HG02938 (cell line): ENCODE measurements around the gene CEP104.
"Not testable (repeated sequence)": the region's sequence is repeated elsewhere in the genome, so short reads cannot be mapped to it uniquely, and the experiment has no call there.

Source experiments
- ATAC-seq: cut with Tn5 transposase; IDR thresholded peaks from one replicate; pipeline ENCODE4 v1.9.1; 2021; ENCODE audit warnings: mild to moderate bottlenecking, moderate library complexity; ENCODE audit not compliant: unreplicated experiment

CEP104 gene

DNA sequence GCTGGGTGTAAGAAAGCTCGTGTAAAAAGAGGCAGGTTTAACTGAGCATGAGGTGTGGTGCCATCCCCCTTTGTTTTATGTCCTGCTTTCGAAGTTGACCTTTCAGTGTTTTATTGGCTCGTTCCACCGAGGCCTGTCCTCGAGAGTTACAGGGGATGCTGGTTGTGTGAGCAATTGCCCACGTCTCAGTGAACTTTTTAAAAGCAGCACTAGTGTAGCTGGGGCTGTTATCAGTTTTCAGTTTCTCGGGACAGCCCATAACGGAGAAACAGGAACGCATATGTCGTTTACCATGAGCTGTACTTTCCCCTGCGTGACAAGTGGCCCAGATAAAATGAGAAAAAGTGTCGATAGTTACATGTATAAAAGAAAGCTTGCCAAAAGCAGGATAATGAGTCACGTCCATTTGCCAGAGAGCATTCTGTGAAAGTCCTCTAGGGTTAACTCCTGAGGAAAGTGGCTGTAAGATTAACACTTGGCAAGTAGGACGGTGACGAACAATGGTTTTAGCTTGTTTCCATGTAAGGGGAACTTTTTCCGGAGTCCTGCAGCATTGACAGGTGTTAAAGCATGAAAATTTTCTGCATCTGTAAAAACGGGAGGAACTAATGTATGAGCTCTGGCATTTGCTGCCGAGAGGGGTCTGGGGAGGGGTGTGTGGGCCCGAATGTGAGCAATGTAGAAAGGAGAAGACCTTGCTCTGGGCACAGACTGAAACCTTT lies 52.9 kb downstream of the CEP104 start:
- no peak for ATAC-seq

DNA sequence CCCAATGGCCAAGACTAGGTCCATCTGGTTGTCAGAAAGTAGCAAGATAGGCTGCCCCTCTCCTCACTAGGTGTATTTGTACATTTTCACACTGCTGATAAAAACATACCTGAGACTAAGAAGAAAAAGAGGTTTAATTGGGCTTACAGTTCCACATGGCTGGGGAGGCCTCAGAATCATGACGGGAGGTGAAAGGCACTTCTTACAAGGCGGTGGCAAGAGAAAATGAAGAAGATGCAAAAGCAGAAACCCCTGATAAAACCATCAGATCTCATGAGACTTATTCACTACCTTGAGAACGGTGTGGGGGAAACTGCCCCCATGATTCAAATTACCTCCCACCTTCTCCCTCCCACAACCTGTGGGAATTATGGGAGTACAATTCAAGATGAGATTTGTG lies 56.2 kb downstream of the CEP104 start:
- not testable (repeated sequence) for ATAC-seq

DNA sequence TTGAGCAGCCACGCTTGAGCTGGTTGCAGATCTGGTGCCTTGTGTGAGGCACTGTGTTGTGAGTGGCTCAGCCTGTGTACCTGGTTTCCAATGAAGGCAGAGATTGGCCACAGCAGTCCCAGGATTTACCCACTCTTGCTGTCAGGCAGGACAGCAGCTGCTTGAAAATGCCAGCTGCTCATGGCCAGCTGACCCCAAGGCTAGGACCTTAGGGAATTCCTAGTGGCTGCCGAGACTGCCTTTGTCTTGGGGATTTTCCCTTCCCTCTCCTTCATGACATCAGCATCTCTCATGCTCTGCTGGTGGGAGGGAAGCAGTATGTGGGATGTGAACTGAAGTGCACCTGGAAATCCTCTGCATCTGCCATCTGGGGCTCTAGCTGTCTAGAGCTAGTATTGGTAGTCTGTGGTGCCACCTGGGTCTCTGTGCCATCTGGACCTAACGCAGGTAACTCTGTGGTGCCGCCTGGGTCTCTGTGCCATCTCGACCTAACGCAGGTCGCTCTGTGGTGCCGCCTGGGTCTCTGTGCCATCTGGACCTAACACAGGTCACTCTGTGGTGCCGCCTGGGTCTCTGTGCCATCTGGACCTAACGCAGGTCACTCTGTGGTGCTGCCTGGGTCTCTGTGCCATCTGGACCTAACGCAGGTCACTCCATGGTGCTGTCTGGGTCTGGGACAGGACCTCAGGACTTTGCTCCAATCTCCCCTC lies 56.9 kb downstream of the CEP104 start:
- no peak for ATAC-seq

DNA sequence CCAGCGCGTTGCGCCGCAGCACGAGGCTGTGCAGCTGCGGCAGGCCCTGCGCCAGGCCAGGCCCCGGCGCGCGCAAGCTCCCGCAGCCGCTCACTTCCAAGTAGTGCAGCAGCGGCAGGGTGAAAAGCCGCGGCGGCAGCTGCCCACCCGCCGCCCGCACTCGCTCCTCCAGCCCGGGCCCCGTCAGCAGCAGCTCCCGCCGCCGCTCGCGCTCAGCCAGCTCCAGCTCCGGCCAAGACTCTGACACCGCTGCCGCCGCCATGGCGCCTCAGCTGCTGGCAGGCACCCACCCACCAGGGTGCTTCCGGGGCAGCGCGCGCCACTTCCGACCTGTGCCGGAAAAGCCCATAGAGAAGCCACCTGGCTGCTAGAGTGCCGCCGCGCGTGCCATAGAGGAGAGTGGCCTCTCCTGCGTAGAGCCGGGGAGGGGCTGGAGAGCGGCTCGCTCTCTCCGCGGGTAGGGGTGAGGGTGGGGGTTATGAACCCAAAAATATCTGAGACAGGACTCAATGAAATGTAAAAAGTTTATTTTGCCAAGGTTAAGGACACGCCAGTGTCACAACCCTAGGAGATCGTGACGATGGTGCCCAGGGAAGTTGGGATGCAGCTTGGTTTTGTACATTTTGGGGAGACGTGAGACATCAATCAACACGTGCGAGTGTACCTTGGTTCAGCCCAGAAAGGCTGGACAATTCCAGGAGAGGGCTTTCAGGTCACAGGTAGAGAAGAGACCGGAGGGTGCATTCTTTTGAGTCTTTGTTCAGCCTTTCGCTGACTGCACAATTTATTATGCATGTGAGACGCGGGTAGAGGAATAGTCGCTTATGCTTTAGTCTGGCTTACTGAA lies 60.6 kb downstream of the CEP104 start, which contains the start of gene LRRC47:
TSS of gene LRRC47 (minus strand) at position 284 of the 847 bp plus-strand sequence. CDS start at position 262, 22 bp downstream.
- peak; percentile 96 for ATAC-seq

DNA sequence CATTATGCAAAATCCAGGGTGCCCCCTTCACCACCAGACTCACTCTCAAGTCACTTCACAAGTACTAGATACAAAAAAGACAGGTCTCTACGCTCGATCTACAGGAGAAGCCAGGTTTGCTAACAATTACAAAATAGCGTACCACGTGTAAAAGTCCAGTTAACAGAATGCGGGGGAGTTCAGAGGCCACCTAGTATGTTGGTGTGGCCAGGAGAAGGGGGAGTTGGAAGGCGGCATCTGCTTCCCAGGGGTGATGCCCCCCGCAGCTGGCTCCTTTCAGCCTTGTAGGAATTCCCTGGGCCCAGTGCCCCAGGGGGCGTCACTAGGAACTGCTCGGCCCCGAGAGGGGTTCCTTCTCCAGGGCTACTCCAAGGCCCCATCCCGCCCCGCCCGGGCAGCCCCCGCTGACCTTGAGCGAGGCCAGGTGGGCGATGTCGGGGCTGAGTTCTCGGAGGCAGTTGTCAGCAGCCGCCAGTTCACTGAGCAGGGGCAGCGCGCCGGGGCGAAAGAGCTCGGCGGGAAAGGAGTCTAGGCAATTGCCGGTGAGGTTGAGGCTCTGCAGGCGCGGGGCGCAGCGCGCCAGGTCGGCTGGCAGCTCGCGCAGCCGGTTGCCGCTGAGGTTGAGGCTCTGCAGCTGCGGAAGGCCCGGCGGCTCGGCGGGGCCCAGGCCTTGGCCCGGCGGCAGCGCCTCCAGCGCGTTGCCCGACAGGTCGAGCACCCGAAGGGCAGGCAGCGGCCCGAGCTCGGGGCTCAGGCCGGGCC lies 61.4 kb downstream of the CEP104 start:
- peak; percentile 4 for ATAC-seq

DNA sequence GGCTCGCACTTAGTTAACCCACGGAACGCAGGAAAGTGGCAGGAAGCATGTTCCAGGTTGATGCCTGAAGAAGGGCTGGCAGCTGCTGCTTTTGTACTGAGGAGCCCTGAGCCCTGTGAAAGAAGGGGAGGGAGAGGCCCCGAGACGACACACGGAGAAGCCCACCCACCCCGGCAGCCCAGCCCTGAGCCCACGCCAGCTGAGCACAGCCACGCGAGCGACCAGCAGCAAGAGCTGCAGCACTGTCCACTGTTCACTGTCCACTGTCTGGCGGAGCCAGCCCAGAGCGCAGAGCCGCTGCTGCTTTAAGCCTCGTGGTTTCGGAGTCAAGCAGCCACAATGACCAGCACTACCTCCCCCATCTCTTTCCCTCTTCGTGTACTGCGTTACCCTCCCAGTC lies 66.1 kb downstream of the CEP104 start:
- ATAC-seq, result no peak

DNA sequence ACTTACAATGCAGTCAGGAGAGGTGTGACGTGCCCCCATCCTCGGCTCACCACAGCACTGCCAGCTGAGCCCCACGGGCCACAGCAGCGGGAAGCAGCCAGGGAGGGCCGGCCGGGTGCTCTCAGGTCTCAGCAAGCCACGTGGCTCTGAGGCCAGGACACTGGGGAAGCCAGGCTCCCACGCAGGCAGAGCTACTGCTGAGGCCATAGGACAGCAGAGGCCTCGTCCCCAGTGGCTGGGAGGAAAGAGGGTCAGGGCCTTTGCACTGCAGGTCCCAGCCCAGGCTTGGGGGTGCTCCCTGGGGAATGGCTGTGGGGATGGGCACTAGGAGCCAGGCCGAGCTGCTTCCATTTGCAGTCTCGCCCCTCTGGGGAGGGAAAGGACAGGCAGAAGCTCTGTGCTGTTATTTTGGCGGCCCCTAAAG lies 66.5 kb downstream of the CEP104 start:
- no peak for ATAC-seq

DNA sequence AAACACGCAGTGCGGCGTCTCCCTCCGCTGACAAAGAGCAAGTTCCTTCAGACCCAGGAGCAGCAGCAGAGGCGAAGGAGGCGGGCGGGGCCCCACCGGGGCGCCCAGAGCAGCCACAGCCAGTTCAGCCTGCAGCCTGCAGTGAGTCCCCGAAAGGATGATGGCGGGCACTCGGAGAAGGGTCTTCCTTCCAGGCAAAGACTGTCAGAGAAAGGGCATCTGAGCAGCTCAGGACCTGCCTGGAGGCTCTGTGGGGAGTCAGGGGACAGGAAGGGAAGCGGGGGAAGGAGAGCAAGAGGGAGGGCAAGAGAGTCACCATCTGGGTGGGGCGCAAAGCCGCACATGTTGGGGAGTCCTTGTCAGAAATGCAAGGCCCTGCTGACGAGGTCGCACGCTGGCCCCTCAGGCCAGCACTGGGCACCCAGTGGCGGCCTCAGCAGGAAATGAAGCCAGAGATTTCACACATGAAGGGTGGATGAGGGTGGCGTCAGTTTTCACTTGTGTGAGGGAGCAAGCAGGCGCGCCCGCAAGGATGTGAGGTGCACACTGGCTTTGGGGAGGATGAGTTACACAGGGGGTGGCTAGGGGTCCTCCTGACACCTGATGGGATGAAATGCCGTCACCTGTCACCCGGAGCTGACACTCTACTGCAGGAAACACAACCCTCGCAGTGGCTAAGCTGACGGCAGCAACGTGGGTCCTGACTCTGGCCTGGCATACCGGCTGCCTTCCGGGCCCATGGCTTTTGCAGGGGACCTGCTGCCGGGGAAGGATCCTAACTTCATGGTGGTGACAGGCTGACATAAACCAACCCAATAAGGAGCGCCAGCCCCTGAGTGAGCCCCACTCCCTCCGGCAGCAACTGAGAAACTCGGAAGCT lies 67.3 kb downstream of the CEP104 start:
- no peak for ATAC-seq

DNA sequence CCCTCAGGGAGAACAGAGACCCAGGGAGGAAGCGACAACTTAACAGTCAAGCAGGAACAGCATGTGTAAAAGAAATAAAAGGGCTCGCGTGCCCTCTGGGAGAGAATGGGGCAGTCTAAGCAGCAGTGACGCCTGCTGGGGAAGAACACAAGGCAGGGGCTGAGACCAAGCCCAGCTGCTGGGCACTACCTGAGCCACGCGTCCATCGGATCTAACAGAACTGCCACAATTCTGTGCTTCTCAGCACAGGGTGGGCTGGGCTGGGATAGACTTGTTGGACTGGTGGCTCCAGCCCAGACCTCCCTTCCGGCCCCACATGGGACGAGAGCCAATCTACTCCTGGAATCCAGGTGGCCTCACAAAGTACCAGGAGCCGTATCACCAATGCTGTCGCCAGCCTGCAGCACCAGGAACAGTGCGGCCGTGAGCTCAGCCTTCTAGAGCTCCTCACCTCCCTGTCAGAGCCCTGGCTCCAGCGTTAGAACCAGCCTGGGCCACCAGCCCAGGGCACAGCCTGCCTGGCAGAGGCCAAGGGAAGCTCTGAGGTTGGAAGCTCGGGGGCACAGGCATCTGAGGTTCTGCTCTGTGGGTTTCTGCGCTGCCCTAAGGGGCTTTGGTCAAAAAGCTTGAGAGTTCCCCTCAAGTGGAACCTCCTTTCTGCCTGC lies 68.1 kb downstream of the CEP104 start:
- ATAC-seq, result no peak

DNA sequence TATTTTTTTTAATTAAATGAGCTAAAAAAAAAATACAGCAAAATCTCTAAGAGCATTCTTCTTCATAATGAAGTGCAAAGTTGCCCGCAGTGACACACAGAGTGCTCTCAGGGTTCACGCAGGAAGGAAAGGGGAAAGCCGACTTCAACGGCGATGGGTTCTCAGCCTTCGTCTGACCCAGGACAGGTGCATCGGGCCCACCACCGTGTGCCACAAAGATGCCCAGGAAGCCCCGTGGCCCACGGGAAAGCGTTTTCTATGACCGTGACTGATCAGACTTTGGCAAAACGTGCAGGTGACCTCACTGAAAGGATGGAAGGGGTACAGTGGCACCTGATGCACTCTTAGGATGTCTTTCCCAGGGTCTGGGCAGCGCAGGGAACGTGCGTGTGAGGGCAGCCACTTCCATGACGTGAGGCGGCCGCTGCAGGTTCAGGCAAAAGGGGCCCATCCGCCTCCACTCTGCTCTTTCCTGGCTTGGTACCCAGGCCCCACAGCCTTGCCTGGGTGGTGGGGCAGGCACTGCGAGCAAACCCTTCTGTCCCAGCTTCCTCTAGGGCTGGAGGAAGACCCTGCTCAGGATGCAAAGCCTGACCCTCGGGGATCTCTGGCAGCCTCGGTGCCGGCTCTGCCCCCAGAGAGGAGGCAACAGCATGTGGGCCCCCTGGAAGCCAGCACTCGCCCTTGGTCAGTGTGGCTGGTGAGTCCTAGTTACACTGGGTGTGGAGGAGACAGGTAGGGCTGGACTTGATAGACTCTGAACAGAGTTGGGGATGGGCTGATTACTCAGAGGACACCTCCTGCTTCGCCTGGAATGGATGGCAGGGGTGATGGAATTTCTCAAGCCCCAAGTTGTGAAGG lies 69.0 kb downstream of the CEP104 start:
- ATAC-seq, result no peak

DNA sequence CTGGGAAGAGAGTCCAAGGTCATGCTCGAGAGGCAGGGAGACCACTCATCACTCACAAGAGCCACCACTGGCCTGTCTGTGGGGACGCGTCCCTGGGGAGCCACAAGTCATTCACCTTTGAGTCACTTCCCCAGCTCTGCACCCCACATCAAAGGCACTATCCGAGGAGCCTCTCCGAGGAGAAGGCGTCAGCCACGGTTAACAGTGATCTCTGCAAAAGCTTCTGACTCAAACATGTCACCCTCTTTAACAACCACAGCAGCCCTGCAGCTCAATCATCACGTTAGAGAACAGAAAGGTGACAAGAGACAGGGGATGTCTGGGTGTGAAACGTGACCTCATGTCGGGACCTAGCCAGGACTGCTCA lies 69.7 kb downstream of the CEP104 start:
- no peak for ATAC-seq

DNA sequence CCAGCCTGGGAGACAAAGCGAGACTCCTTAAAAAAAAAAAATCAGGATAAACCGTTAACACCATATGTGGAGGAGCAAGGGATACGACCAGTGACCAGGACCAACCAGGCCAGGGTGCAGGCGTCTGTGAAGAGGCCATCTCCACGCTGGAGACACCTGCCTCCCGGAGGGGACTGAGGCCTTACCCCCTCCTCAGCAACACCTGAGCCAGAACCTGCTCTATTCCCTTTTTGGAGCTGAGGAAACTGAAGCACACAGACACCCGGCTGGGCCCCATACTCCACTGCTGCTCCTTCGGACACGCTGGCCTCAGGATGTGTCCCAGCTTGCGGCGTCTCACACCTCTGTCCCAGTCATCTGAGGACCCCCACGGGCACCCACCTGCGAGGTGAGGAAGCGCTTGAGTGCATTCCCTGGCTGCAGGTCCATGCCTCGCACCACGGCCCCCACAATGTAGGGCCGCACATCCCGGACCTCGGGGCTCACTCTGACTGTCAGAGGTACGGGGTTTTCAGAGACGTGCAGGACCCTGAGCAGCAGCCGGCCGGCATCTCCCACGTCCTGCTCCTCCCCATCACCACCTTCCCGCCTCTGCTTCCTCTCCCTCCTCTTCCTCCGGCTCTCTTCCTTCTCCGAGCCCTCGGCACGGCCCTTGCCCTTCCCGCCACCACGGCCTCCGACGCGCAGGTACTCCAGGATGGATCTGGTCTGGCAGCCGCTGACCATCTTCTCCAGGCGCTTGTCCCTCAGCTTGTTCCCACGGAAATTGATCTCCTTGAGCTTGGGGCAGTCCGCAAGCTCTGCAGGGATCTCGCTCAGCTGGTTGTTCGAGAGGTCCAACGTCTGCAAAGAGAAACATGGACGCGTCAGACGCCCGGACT lies 70.3 kb downstream of the CEP104 start:
- no peak for ATAC-seq

DNA sequence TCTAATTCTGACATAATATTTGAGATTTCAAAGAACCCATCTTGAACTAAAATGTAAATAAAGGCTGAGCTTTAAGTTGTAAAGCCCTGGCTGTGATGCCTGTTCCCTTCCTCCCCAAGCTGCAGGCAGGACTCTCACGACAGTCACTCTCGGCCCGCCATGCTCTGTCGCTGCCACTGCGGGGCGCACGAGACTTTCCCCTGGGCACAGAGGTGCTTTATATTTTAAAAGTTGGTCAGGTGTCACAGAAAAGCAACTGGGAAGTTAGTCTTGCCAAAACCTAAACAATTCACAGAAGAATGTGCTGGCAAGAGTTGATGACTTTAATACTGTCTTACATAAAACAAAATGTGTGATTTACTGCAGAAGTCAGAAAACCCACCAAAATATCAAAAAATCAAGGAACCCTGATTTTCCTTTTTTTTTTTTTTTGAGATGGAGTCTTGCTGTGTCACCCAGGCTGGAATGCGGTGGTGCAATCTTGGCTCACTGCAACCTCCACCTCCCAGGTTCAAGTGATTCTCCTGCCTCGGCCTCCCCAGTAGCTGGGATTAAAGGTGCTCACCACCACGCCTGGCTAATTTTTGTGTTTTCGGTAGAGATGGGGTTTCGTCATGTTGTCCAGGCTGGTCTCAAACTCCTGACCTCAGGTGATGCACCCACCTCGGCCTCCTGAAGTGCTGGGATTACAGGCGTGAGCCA lies 71.4 kb downstream of the CEP104 start:
- no peak for ATAC-seq

DNA sequence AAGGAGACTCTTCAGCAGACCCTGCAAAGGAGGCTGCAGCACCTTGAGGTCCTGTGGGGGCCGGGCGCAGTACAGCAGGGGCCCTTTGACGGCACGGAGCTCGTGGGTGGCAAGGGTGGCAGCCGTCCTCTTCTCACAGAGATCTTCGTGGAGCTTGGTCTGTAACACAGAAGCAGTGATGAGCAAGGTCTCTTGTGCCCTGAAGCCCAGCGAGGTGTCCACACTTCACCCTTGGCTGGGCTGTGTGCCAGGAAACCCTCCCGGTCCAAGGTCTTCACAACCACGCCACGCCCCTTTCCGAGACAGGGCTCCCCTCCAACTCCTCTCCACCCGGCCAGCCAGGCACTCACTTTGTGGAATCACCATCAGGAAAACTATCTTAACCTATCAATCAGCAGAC lies 72.0 kb downstream of the CEP104 start:
- no peak for ATAC-seq

DNA sequence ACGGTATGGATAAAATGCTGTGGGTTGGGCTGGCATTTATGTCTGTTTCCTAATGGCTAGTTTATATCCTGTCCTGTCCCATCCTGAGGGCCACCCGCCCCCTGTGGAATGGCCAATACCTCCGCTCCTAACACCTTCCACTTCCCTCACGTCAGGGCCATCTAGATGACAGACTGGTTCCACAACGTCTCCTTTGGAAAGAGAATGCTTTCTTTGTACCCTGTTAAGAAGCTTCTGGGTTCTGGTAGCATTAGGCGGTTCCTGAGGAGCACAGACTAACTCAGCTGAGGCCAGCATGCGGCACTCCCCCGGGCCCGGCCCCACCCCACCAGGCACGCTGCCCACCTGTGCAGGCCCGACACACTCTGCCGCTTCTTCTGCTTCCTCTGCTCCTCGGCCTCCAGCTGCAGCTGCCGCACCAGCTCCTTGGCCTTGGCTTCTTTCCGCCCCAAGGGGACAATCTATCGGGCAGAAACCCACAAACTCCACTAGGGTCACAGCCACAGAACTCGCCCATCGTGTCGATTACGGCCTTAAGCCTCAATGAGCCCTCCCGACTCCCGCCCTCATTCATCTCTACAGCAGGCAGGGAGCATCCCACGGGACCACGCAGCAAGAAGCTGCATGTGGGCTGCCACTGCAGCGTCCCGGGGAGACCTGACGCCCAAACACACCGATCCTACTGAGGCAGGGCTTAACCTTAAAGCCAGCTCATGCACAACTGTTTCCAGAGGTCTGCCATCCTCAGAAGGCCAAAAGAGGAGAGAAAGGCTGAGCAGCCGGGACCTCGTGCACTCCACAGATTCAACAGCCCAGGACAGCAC lies 73.1 kb downstream of the CEP104 start:
- ATAC-seq, result no peak

DNA sequence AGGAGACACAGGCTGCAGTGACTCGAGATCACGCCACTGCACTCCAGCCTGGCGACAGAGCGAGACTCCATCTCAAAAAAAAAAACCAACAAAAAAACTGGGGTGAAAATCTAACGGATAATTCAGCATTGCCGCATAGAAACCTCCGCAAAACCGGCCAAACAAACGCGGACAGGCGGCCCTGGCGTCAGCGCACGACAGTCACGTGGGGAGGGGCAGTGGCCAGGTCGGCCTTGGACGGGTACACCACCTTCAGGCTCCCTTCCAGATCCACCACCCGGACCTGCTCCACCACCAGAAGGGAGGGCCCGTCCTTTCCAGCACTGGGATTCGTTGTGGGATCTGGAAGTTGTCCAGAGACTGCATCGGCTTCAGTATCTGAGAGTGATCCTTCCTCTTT lies 76.1 kb downstream of the CEP104 start:
- no peak for ATAC-seq
